ENCODE measurements around the gene QSER1.
"Not testable (repeated sequence)": the region's sequence is repeated elsewhere in the genome, so short reads cannot be mapped to it uniquely, and the experiment has no call there.

The QSER1 gene

DNA sequence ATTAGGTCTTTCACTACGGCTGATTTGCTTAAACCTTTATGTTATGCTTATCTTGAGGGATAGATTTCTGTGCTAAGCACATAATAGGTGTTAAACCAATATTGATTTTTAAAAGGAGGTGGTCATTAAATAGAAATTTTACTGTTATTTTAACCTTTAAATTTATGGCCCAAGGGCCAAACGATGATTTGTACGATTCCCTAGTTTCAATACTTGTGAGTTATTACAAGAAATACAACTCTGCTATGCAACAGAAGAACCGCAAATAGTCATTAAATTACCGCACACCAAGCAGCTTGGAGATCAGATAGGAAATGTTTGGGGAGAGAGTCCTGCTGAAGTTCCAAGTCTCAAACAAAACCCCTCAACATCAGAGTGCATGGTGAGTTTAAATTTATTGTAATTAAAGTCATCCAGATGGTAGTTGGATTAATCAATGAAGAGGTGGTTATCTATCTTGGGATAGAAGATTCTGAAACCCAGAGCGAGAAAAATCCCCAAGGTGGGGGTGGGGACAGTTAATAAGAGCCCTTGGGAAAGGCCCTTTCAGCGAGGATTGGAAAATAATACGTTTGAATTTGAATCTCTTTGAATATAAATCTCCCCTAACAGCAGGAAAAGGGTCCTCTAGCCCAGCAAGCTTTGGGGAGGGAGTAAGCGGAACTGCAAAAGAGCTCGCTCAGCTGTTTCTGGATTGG lies 805 bp upstream of the QSER1 start:
- DNase-seq = no peak

DNA sequence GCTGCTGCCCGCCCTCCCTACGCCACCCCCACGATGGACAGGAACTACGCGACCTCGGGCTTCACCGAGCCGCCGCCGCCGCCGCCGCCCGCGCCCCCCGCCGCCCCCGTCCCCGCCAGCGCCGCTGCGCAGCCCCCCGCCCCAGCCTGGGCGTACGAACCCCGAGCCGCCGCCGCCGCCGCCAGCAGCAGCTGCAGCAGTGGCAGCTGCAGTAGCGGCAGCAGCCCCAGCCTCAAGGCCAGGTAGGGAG lies 407 bp downstream of the QSER1 start:
- no peak for DNase-seq

DNA sequence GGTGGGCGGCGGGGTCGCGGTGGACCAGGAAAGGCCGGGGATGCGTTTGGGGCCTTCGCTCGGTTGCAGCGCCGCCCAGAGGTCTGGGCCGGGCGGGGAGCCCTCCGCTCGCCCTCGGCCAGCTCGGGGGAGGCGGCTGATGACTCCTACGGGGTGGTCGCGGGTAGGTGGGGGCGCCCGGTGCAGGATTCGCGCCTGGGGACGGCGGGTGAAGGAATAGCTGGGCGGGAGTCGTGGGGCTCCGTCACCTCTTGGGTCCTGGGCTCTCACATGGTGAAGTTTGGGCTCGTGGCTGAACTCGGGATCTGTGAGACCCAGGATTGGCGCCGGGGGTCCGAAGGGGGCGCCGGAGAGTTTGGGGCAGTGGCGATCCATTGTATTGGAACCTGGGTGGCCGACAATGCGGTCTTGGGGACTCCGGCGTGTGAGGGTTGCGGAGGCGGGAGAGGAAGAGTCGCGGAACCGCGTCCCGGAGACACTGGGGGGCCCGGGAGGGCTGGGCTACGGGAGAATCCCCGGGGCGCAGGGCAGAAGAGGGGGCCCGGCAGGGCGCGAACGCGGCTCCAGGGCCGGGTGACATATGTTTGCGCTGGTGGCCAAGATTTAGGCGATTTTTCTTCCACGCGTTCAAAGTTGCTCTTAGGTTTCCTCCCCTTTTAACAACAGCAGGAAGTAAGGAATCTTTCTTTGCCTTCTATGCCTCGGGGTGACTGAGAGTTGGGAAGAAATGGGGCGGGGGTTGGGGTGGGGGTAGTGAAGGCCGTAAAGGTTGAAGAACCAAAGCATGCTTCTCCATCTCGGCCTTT lies 935 bp downstream of the QSER1 start:
- peak; percentile 30 for DNase-seq

- peak; percentile 75 for DNase-seq
These were observed 1.7 kb downstream of the QSER1 start for GRCh38 chr11:32894149-32894827.

DNA sequence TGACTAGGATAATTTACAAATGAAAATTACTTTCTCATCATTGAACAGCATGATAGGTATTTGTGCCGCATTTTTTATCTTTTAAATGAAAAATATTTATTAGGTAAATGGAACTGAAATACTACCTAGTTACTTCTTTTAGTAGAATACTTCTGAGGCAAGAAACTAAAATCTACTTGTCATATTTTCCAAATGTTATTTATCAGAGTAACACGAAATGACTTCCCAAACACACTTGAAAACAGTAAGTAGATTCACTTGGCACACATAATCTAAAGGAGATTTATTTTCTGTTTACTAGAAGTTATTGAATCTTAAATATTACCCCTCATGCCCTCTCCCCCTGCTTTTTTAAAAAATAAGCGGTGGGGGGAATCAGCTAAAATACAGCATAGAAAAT lies 2.3 kb downstream of the QSER1 start:
- no peak for DNase-seq

GRCh38 chr11:32895471-32895870 lies 2.9 kb downstream of the QSER1 start:
- DNase-seq = no peak

DNA sequence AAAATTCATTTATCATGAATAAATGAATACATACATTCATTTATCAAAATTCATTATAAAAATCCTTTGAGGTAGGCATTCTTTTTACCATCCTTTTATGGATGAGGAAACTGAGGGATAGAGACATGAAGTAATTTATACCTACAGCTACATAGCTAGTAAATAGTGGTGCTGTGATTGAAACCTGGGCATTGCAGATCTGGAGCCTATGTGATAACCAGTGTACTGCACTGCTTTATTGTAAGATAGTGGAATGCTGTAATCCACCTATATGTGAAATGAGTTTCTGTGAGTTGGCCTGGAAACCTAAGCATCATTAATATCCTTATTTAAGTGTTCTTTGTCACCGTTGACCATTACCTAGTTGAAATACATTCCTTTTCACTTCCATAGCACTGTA lies 4.5 kb downstream of the QSER1 start:
- no peak for DNase-seq

DNA sequence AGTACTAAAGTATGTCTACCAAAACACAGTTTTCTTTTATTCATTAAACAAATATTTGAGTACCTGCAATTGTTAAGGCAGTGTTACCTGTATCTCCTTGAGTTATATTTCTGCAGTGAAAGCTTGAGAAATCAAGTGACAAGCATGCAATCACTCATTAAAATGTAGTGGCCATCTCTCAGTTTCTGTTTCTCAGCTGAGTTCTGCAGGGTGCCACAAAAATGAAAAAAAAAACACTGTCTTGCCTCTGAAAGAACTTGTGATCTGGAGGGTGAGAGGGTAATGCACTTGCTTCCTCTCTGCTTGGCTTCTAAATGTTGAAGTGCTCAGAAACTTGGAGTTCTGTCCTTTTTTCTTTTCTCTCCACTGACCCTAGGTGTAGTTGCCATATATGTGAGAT lies 6.8 kb downstream of the QSER1 start:
- DNase-seq = no peak

DNA sequence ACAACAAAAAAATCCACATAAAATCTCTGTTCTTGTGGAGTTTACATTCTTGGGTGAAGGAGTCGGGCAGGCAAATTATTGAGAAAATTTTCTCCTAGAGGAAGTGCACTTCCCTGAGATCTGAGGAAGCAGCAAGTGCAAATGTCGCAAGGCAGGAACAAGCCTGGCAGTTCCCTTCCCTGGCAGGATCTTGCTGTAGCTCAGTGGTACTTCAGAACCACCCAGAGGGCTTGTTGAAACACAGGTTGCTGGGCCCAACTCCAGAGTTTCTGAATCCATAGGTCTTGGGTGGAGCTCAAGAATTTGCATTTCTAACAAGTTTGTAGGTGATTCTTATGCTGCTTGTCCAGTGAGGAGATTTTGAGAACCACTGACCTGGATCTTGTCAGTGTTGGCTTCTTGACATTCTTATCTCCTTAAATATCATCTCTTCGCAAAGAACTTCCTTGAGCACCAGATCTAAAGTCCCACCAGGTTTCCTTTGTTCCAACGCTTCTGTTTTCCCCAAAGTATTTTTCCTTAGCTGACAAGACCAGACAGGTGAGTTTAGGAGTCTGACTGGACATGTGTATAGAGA lies 9.6 kb downstream of the QSER1 start:
- no peak for DNase-seq

DNA sequence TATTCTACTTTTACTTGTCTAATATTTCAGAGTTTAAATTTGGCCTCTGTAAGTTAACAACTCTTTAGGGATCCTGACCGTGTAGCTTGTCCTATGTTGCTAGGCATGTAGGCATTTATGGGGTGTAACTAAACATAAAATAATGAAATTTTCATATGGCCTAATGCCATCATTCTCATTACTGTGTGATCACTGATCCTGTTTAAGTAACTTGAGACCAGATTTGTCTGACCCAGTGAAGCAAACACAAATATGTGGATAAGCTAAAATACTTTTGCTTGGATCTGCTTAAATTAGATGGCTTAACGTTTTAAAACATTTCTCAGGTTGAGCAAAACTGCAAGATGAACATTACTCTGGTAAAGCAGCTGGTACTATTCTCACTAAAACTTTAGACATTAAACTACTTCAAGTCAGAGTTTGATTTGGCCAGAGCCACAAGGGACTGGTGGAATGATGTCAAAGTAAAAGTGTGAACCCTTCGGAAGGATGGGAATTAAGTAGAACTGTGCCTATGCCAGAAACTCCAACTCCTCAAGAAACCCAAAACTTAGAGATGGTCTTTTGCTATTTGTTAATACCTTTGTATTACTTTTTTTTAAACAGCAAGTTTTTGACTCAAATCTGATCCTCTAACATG lies 12.5 kb downstream of the QSER1 start:
- DNase-seq = no peak

DNA sequence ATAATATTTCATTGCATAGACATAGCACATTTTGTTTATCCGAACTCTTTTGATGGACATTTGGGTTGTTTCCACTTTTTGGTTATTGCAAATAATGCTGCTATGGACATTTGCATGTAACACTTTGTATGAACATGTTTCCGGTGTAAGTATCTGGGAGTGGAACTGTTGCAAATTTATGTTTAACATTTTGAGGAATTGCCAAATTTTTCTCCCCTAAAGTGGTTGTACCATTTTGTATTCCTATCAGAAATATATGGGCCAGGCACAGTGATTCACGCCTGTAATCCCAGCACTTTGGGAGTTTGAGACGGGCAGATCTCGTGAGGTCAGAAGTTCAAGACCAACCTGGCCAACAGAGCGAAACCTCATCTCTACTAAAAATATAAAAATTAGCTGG lies 16.0 kb downstream of the QSER1 start:
- no peak for DNase-seq

DNA sequence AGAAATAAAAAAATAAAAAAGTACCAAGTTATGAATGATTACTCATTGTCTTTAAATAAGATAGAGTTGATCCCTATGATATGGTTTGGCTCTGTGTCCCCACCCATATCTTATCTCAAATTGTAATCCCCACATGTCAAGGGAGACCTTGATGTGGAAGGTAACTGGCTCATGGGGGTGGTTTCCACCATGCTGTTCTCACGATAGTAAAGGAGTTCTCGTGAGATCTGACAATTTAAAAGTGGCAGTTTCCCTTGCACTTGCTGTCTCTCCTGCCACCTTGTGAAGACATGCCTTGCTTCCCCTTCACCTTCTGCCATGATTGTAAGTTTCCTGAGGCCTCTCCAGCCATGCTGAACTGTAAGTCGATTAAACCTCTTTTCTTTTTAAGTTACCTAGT lies 18.8 kb downstream of the QSER1 start:
- no peak for DNase-seq

- DNase-seq = no peak
These were observed 20.8 kb downstream of the QSER1 start for GRCh38 chr11:32913445-32913844.

DNA sequence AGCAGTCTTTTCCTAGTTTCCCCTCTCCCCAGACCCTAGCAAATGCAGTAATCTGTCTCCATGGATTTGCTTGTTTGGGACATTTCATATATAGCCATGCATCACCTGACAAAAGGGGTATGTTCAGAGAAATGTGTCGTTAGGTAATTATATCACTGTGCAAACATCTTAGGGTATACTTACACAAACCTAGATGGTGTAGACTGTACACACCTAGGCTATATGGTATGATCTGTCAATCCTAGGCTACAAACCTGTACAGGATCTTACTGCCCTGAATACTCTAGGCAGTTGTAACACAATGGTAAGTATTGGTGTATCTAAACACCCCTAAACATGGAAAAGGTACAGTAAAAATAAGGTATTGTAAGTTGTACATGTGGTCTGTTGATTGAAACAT lies 23.8 kb downstream of the QSER1 start:
- DNase-seq = no peak

DNA sequence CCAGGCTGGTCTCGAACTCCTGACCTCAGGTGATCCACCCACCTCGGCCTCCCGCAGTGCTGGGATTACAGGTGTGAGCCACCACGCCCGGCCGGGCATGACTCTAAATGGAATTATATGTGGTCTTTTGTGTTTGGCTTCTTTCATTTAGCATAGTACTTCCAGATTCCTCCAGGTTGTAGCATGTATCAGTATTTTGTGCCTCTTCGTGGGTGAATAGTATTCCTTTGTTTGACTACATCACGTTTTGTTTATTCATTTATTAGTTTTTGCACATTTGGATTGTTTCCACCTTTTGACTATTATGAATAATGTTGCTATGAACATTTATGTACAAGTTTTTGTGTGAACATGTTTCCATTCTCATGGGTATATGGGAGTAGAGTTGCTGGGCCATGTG lies 24.4 kb downstream of the QSER1 start:
- DNase-seq = no peak

- no peak for DNase-seq
These were observed 25.8 kb downstream of the QSER1 start for GRCh38 chr11:32918427-32918826.

DNA sequence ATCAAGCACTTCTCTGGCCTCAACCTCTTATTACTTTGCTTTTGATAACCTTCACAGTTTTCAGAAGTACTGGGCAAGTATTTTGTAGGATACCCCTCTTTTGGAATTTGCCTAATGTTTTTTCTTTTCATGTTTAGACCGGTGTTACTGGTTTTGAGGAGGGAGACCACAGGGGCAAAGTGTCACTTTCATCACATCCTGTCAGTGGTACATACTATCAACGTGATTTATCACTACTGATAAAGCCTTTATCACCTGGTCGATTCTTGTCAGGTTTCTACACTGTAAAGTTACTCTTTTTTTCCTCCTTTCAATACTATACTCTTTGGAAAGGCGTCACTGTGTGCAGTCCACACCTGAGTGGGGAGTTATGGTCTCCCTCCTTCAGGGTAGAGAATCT lies 26.7 kb downstream of the QSER1 start:
- no peak for DNase-seq

- DNase-seq = no peak
These were observed 28.0 kb downstream of the QSER1 start for GRCh38 chr11:32920570-32920969.

GRCh38 chr11:32921204-32921603 lies 28.6 kb downstream of the QSER1 start:
- no peak for DNase-seq

- no peak for DNase-seq
These were observed 39.0 kb downstream of the QSER1 start for GRCh38 chr11:32931606-32932005.

- no peak for DNase-seq
These were observed 39.6 kb downstream of the QSER1 start for GRCh38 chr11:32932196-32932595.

DNA sequence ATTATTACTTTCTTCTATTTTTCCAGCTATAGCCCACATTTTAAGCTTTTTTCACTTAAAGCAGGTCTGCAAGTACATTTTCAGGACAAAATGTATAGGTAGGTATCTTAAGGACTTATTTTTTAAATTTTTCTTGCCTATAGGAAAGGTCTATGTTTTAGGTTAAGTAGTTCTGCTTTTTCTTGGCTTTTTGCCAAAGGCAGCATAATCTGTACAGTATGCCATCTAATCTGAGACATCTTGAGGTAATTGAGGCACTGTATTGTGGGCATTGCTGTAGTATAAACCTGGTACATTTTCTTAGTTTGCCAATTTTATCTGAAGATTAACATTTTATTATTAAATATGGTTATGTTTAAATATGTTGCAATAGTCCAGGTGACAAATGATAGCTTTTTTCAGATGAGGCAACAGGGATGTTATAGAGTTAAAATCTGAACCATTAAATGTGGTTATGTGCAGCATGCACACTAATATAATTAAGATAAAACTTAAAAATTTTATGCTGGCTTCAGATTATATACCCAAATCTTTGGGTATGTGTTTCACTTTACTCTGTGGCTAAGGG lies 42.9 kb downstream of the QSER1 start:
- no peak for DNase-seq

- not testable (repeated sequence) for DNase-seq
These were observed 43.6 kb downstream of the QSER1 start for GRCh38 chr11:32936178-32936577.

All from NCI-H2029 (cell line).